Panc1 (cell line): ENCODE measurements around the gene ZNF738. TPM values are rescaled to one million over a fixed set of nuclear protein-coding genes. Genes with fewer than 3 reads are reported as not detected.

ENCODE experiments used
- ATAC-seq: fragments of 200-7000 bp; cut with Tn5 transposase; 2 replicates; pipeline ENCODE4 v1.9.1; 2020; ENCODE audit warnings: mild to moderate bottlenecking, moderate library complexity
- BruUV-seq: library from RNA; stranded (reverse); fragments of 400-500 nt; replicated peaks from 2 replicates; lab custom pipeline; 2021; lab: Mats Ljungman, UMichigan
- CTCF ChIA-PET: fragments of 300-600 bp; sonication (Branson Sonifier 250); formaldehyde crosslinking; loops from one replicate; lab custom pipeline; 2022; ENCODE audit warnings: antibody characterized with exemption; lab: Charles Lee
- POLR2A ChIA-PET: fragments of 300-600 bp; sonication (Branson Sonifier 250); formaldehyde crosslinking; loops from one replicate; lab custom pipeline; 2022; ENCODE audit warnings: antibody characterized with exemption; lab: Charles Lee
- DNase-seq: peaks from one replicate; pipeline ENCODE4 v3.0.0-alpha.2; 2010; ENCODE audit warnings: low read depth, low spot score
- H3K27ac ChIP-seq: 2 replicates; pipeline ENCODE4 v1.5.1; 2011; ENCODE audit warnings: mild to moderate bottlenecking, low read length, inconsistent platforms
- H3K27me3 ChIP-seq: fragments of 200-500 bp; sonication (Bioruptor generic); 2 replicates; pipeline ENCODE4 v1.6.0; 2014; ENCODE audit warnings: low read length, inconsistent platforms; ENCODE audit not compliant: control insufficient read depth, insufficient read depth
- H3K36me3 ChIP-seq: fragments of 200-500 bp; sonication (Bioruptor generic); 2 replicates; pipeline ENCODE4 v1.5.1; 2014; ENCODE audit warnings: inconsistent platforms, mild to moderate bottlenecking, low read length, moderate library complexity; ENCODE audit not compliant: control insufficient read depth, insufficient read depth
- H3K4me1 ChIP-seq: 2 replicates; pipeline ENCODE4 v1.5.1; 2011; ENCODE audit warnings: inconsistent platforms, mild to moderate bottlenecking, low read length, moderate library complexity; ENCODE audit not compliant: control insufficient read depth, insufficient read depth
- H3K4me3 ChIP-seq, 2 experiments: 2 replicates each; pipeline ENCODE4 v1.5.1; 2011 to 2012; ENCODE audit warnings: low read depth in 2 of 2, low read length in 2 of 2, mild to moderate bottlenecking in 2 of 2, inconsistent platforms in 1 of 2, moderate library complexity in 1 of 2
- H3K9me3 ChIP-seq: fragments of 200-500 bp; sonication (Bioruptor generic); 2 replicates; pipeline ENCODE4 v1.5.1; 2014; ENCODE audit warnings: low read depth, mild to moderate bottlenecking, inconsistent platforms, low read length, moderate library complexity; ENCODE audit not compliant: control insufficient read depth, insufficient read depth
- CTCF ChIP-seq: fragments of 450-650 bp; IDR thresholded peaks from 2 replicates; pipeline ENCODE4 v1.5.1; 2017; ENCODE audit warnings: mild to moderate bottlenecking
- POLR2AphosphoS5 ChIP-seq: IDR thresholded peaks from 2 replicates; pipeline ENCODE4 v1.6.1; 2012; ENCODE audit warnings: mild to moderate bottlenecking, low read depth, low read length, moderate library complexity
- REST ChIP-seq, 2 experiments: IDR thresholded peaks; 2 replicates each; pipeline ENCODE4 v1.6.1; 2011 to 2012; ENCODE audit warnings: low read depth in 2 of 2, control low read depth in 1 of 2, low read length in 1 of 2, mild to moderate bottlenecking in 1 of 2, moderate library complexity in 1 of 2; ENCODE audit not compliant: insufficient read depth in 1 of 2
- SIN3A ChIP-seq: IDR thresholded peaks from 2 replicates; pipeline ENCODE4 v1.6.1; 2012; ENCODE audit warnings: low read depth, mild to moderate bottlenecking, low read length, moderate library complexity, borderline replicate concordance; ENCODE audit not compliant: insufficient read depth
- TCF7L2 ChIP-seq: IDR thresholded peaks from 2 replicates; pipeline ENCODE4 v1.6.1; 2011; ENCODE audit warnings: mild to moderate bottlenecking, low read depth, low read length, inconsistent platforms
- in situ Hi-C: cut with HindIII; loops from 2 replicates; pipeline ENCODE4 v1.10.0; 2016; ENCODE audit warnings: low sequenced_read_pairs, low pct_unique_long_range_greater_than_20kb
- intact Hi-C: fragments of 100-400 bp; cut with micrococcal nuclease; formaldehyde crosslinking; loops from one replicate; pipeline ENCODE4 v1.10.0; 2022; ENCODE audit not compliant: unreplicated experiment
- total RNA-seq: library from RNA; stranded (reverse); gene quantifications from one replicate; pipeline ENCODE4 v1.2.1, GENCODE V29; 2021; ENCODE audit not compliant: unreplicated experiment

The ZNF738 gene
- total RNA-seq, 1 experiment from 2014 or later, result 9.7 TPM

- DNase-seq (no peak), ATAC-seq (no peak)
- Histone ChIP-seq H3K4me1 (peaks cover 4% of the 10 kb centered on the region; the same call in 1 of the 2 replicates), H3K9me3 (peaks cover 4% of the 10 kb centered on the region; the same call in 1 of the 2 replicates), H3K36me3 (peaks cover 4% of the 10 kb centered on the region), H3K27ac (no peak overlapping the region), H3K4me3 (no peak overlapping the region), H3K27me3 (no peaks in the 10 kb centered on the region)
- no peak for TF ChIP-seq POLR2AphosphoS5
- in situ Hi-C loops, result no loop called here
- TSS peak; percentile 49 for BruUV-seq
- ChIA-PET POLR2A (no interaction called here), CTCF (no interaction called here)
- intact Hi-C loops, result no loop called here
Observed at GRCh38 chr19:21362291-21362690, 3.5 kb downstream of the ZNF738 start.

GRCh38 chr19:21383980-21384582, 25.3 kb downstream of the ZNF738 start:
- no peak for DNase-seq
- in situ Hi-C loops (no loop called here), intact Hi-C loops (no loop called here)
- ATAC-seq, result no peak
- no peak for TF ChIP-seq POLR2AphosphoS5
- no peak for TF ChIP-seq SIN3A
- TF ChIP-seq CTCF, result no peak
- TF ChIP-seq TCF7L2, result no peak
- TF ChIP-seq REST (IDR thresholded peaks at IDR 0.05; ENCODE audit: insufficient read depth in 1 of 2, low read depth in 2 of 2, low read length in 1 of 2), result no peak
- H3K27ac ChIP-seq, result no peak overlapping the region
- H3K27me3 ChIP-seq, result no peaks in the 10 kb centered on the region
- ChIA-PET POLR2A (no interaction called here), CTCF (no interaction called here)
- peaks cover 42% of the 10 kb centered on the region for H3K9me3 ChIP-seq
- no TSS peak for BruUV-seq
- no peak overlapping the region for H3K4me3 ChIP-seq
- H3K36me3 ChIP-seq, result no peaks in the 10 kb centered on the region; the same call in 1 of the 2 replicates
- no peaks in the 10 kb centered on the region for H3K4me1 ChIP-seq

DNA sequence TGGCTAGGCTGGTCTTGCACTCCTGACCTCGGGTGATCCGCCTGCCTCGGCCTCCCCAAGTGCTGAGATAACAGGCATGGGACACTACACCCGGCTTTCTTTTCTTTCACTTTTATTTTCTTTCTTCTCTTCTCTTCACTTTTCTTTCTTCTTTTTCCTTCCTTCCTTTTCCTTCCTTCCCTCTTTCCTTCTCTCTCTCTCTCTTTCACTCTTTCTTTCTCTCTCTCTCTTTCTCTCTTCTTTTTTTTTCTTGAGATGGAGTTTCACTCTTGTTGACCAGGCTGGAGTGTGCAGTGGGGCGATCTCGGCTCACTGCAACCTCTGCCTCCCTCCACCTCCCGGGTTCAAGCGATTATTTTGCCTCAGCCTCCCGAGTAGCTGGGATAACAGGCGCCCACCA, 37.3 kb downstream of the ZNF738 start:
- H3K27ac ChIP-seq, result peak overlapping the region; percentile 77
- no peak for DNase-seq
- TF ChIP-seq REST (IDR thresholded peaks at IDR 0.05; ENCODE audit: insufficient read depth in 1 of 2, low read depth in 2 of 2, low read length in 1 of 2) (no peak), SIN3A (no peak), POLR2AphosphoS5 (no peak), TCF7L2 (no peak), CTCF (no peak)
- peak overlapping the region in 1 of 2 experiments; percentile 92; a peak in 3 of 4 replicates for H3K4me3 ChIP-seq
- peaks cover 2% of the 10 kb centered on the region; the same call in 1 of the 2 replicates for H3K36me3 ChIP-seq
- in situ Hi-C loops, result no loop called here
- CTCF ChIA-PET, result no interaction called here
- ATAC-seq, result no peak
- POLR2A ChIA-PET, result no interaction called here
- intact Hi-C loops, result no loop called here
- H3K4me1 ChIP-seq, result no peaks in the 10 kb centered on the region
- H3K9me3 ChIP-seq, result peaks cover 7% of the 10 kb centered on the region; the same call in 1 of the 2 replicates
- BruUV-seq, result no TSS peak
- H3K27me3 ChIP-seq, result no peaks in the 10 kb centered on the region
